NCI-H2081 (cell line): ENCODE data around the gene PODXL2.
"Not testable (repeated sequence)": the region's sequence is repeated elsewhere in the genome, so short reads cannot be mapped to it uniquely, and the experiment has no call there.

Experiments
- DNase-seq, 2 experiments: peaks; one replicate each; lab custom pipeline; 2025; lab: John Stamatoyannopoulos, UW

The PODXL2 gene

GRCh38 chr3:127674790-127675189 is 45.8 kb downstream of the PODXL2 start:
- DNase-seq: no peak

DNA sequence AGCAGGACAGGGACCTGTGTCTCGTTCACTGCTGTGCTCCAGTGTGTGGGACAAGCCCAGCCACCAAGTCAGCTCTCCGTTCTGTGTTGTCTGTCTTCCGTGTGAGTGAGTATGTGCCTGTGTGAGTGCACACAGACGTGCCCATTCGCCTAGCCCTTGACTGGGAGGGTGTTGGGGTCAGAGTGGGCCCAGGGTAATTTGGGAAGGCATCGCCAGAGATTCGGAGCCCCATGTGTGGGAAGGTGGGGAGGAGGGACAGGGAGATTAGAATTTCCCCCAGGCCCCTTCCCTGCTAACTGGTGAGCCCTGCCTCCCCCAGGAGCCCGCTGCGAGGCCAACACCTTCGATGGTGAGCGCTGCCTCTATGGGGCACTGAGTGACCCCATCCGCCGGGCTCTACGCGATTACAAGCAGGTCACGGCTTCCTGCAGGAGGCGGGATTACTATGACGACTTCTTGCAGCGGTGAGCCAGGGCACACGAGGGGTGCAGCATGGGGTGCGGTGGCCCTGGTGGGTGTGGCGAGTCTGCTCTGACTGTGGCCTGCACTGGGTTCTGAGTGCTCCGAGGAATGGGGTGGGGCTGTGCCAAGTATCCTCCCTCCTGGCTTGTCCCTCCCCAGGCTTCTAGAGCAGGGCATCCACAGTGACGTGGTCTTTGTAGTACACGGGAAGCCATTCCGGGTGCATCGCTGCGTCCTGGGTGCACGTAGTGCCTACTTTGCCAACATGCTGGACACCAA is 46.8 kb downstream of the PODXL2 start:
- no peak for DNase-seq

GRCh38 chr3:127676456-127676855 is 47.5 kb downstream of the PODXL2 start:
- no peak for DNase-seq

GRCh38 chr3:127676921-127677351 is 48.0 kb downstream of the PODXL2 start:
- DNase-seq: no peak

DNA sequence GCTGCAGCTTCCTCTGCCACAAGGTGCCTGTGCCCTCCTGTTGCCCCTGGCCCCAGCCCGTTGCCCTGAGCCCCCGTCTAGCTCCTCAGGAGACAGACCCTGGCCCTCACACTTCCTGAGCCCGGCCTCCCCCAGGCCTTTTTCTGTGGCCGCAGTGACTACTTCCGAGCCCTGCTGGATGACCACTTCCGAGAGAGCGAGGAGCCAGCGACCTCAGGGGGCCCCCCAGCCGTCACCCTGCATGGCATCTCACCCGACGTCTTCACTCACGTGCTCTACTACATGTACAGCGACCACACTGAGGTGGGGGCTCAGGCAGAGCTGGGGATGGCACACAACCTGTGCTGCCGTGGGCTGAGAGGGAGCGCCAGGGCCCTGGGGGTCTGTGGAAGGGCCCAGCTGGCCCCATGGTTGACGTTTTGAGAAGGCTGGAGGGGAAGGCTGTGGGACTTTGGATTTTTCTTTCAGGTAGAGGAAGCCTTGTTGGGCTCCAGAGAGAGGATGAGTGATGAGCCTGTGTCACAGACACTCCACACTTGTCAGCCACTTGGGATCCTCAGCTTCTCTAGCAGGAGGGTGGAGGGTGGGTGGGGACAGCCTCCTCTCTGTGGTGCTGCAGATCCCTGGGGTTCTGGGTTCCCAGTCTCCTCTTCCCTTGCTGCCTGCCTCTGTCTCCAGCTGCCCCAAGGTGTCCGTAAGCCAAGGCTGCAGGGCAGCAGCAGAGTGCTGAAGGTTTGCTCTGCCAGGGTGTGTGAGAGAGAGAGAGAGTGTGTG is 48.7 kb downstream of the PODXL2 start:
- no peak for DNase-seq

DNA sequence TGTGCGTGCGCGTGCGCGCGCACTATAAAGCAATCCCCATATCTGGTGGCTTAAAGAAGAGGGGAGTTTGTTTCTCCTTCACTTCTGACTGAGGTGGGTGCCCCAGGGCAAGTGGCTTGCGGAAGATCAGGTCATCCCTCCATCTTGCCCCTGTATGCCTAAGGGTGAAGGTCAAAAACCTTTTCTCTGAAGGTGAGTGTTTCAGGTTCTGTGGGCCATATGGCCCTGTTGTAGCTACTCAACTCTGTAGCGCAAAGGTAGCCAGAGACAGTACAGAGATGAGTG is 49.3 kb downstream of the PODXL2 start:
- no peak for DNase-seq

GRCh38 chr3:127678611-127679533 is 49.9 kb downstream of the PODXL2 start:
- no peak for DNase-seq

GRCh38 chr3:127679534-127680145 is 50.7 kb downstream of the PODXL2 start:
- DNase-seq: no peak

DNA sequence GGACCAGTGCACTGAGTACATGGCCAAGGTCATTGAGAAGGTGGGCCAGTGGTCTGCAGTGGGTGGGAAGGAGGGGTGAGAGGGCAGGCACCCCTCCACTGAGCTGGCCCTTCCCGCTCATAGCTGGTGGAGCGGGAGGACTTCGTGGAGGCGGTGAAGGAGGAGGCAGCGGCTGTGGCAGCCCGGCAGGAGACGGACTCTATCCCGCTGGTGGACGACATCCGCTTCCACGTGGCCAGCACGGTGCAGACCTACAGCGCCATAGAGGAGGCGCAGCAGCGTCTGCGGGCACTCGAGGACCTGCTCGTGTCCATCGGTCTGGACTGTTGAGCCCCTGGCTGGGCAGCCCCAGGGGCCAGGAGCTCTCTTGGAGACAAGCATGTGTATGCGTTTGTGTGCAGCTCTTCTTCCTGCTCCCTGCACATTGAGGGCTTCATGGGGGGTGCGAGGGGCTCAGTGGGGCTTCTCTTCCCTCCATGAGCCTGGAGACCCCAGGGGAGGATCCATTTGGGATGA is 51.2 kb downstream of the PODXL2 start:
- no peak for DNase-seq

- no peak for DNase-seq
These were observed 51.8 kb downstream of the PODXL2 start for GRCh38 chr3:127680798-127681221.

DNA sequence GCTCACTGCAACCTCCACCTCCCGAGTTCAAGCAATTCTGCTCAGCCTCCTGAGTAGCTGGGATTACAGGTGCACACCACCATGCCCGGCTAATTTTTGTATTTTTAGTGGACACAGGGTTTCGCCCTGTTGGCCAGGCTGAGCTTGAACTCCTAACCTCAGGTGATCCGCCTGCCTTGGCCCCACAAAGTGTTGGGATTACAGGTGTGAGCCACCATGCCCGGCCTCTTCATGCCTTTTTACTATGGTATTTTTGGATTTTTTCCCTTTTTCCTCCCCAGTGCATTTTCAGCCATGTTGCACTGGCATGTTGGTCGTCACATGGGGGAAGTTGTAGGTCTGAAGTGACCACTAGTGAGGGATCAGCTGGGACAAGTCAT is 53.2 kb downstream of the PODXL2 start:
- DNase-seq: not testable (repeated sequence)

DNA sequence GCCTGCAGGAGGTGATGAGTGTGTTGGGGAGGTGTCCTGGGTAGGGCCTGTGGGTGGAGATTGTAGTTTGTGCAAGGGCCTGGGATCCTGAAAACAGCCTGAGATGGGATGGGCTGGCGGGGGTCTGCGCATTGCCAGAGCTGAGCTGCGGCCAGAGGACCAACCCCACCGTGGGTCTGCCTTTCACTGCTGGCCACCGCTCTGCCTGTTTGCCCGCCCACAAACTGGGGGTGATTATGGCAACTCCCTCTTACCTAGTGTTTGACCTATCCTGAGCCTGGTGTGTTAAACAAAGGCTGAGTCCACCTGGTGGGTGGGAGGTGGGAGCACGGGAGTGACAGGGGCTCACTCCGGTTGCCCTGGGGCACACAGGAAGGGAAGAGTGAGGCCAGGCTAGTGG is 53.6 kb downstream of the PODXL2 start:
- no peak for DNase-seq

GRCh38 chr3:127684871-127685707 is 56.1 kb downstream of the PODXL2 start:
- no peak for DNase-seq

DNA sequence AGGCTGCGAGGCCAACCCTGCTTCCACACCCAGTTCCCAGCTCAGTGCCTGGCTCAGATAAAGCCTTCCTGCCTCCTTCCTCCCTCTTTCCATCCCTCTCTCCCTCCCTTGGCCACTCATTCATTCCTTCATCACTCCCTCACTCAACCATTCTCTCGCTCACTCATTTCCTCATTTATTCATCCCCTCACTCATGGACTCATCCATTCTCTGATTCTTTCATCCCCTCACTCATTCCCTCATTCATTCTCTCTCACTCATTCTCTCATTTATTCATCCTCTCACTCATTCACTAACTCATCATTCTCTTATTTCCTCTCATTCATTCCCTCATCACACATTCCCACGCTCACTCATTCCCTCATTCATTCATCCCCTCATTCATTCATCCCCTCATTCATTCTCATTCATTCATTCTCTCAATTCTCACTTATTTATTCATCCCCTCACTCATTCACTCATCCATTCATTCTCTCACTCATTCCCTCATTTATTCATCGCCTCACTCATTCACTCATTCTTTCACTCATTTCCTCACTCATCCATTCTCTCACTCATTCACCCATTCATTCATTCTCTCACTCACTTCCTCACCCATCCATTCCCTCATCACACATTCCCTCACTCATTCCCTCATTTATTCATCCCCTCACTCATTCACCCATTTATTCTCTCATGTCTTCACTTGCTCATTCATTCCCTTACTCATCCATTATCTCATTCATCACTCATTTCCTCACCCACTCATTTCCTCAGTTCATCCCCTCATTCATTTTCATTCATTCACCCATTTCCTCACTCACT is 56.9 kb downstream of the PODXL2 start:
- DNase-seq: no peak

DNA sequence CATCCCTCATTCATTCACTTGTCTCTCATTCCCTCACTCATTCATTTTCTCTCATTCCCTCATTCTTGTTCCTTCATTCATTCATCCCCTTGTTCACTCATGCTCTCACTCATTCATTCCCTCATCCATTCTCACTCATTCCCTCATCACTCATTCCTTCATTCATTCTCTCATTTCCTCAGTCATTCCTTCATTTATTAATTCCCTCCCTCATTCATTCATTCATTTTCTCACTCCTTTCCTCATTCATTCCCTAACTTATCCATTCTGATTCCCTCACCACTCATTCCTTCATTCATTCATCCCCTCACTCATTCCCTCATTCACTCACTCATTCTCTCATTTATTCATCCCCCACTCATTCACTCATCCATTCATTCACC is 57.5 kb downstream of the PODXL2 start:
- DNase-seq: no peak

- DNase-seq: no peak
These were observed 58.3 kb downstream of the PODXL2 start for GRCh38 chr3:127687228-127687737.

DNA sequence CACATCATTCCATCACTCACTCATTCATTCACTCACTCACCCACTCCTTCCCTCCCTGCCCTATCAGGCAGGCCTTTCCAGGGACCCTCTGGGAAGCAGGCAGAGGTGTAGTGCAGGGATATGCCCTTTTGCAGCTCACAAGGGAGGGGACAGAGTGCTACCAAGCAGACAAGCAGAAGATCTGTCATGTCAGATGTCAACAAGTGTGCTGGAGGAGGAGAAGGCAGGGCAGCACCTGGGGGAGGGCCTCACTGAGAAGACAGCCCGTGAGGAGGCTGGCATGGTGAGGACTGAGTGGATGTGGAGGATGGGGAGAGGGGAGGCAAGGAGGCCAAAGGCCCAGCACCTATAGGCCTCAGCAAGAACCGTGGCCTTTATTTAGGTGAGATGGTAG is 59.0 kb downstream of the PODXL2 start:
- no peak for DNase-seq

GRCh38 chr3:127688416-127689265 is 59.7 kb downstream of the PODXL2 start:
- DNase-seq: peak in 1 of 2 experiments; percentile 33

DNA sequence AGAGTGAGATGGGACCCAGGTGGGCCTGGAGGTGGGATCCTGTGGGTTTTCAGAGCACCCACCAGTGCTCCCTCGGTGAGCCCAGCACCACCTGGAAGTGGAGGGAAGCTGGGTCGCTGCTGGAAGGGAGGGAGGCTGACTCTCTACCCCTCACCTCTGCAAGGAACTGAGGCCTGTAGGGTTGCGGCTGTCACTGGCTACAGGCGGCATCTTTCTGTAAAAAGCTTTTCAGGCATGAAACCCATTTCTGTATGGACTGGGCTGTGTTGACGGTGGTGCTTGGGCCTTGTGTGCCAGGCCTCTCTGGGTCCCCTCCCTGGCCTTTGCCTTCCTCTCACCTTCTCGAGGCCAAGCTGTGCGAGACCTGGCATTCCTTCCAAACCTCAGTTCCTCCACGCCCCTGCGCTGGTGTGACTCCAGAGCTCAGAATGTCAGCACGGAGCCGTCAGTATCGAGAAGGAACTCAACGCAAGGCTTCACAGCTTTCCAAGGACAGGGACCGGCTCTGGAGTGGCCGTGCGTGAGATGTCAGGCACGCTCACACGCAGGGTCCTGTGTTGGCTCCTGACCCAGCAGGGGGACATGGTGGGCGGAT is 60.4 kb downstream of the PODXL2 start:
- no peak for DNase-seq
